Sigmoid colon (tissue), 7 donors: Measurements from ENCODE around the gene TP73. TPM values are rescaled to one million over a fixed set of nuclear protein-coding genes. Genes with fewer than 3 reads are reported as not detected.

ENCODE experiments used
- DNase-seq: peaks from one replicate; pipeline ENCODE4 v3.0.0-alpha.2; 2019
- H3K27ac ChIP-seq, 4 donors: fragments of 200-600 bp; sonication (generic); one replicate each; pipeline ENCODE4 v1.5.1; 2016 to 2019; ENCODE audit warnings: mild to moderate bottlenecking in 1 of 4
- H3K27me3 ChIP-seq, 3 donors: fragments of 200-600 bp; sonication (generic); one replicate each; pipeline ENCODE4 v1.5.1; 2019; ENCODE audit warnings: mild to moderate bottlenecking in 1 of 3
- H3K36me3 ChIP-seq, 4 donors: fragments of 200-600 bp; sonication (generic); one replicate each; pipeline ENCODE4 v1.5.1; 2016 to 2019
- H3K4me1 ChIP-seq, 4 donors: fragments of 200-600 bp; sonication (generic); one replicate each; pipeline ENCODE4 v1.5.1; 2017 to 2019
- H3K4me3 ChIP-seq, 4 donors: fragments of 200-600 bp; sonication (generic); one replicate each; pipeline ENCODE4 v1.5.1; 2017 to 2019; ENCODE audit warnings: mild to moderate bottlenecking in 2 of 4, moderate library complexity in 1 of 4
- H3K9me3 ChIP-seq, 4 donors: fragments of 200-600 bp in 3 of 4; sonication (generic) in 3 of 4; one replicate each; pipeline versions ENCODE4 v1.5.1 to v1.6.1; 2013 to 2019
- CTCF ChIP-seq, 4 experiments: fragments of 450-650 bp in 3 of 4; fragments of 200-600 bp in 1 of 4; IDR thresholded peaks; one replicate each; pipeline ENCODE4 v1.5.1; 2016 to 2019; ENCODE audit warnings: antibody characterized with exemption in 4 of 4, mild to moderate bottlenecking in 3 of 4, moderate library complexity in 2 of 4
- EP300 ChIP-seq, 4 donors: sonication (generic); formaldehyde crosslinking; IDR thresholded peaks; one replicate each; pipeline ENCODE4 v1.6.1; 2017; ENCODE audit warnings: antibody characterized with exemption in 4 of 4
- POLR2A ChIP-seq, 2 donors: fragments of 450-650 bp; IDR thresholded peaks; one replicate each; pipeline ENCODE4 v1.6.1; 2016; ENCODE audit warnings: antibody characterized with exemption in 2 of 2, mild to moderate bottlenecking in 2 of 2, moderate library complexity in 2 of 2
- POLR2AphosphoS5 ChIP-seq, 4 donors: sonication (generic); formaldehyde crosslinking; IDR thresholded peaks; one replicate each; pipeline ENCODE4 v1.6.1; 2017; ENCODE audit warnings: antibody characterized with exemption in 4 of 4
- WGBS, 2 donors: extraction: QIAGEN DNeasy Blood & Tissue Kit; methylation state at CpG; one replicate each; pipeline ENCODE4 v1.1.7; 2013; 5-methylcytosine and 5-hydroxymethylcytosine counted together
- intact Hi-C: fragments of 100-400 bp; cut with DNase I; formaldehyde crosslinking; loops from one replicate; pipeline ENCODE4 v1.15.1; 2023
- polyA plus RNA-seq, 3 donors: library from polyadenylated mRNA; stranded (reverse); fragments of 200-250 nt; gene quantifications; one replicate each; pipeline ENCODE4 v1.2.3, GENCODE V29; 2013
- total RNA-seq, 4 donors: library from RNA; depleted of rRNA; stranded (reverse); fragments of >200 nt; gene quantifications; one replicate each; pipeline ENCODE4 v1.1.0, GENCODE V29; 2016
- donor health status: healthy with polysubstance abuse.
- donor health status: Bipolar disorder and iron deficiency.
- donor health status: healthy.

TP73 gene
- total and polyA plus RNA-seq, 7 donors: 0.22 to 0.69 TPM; not detected in 5

- DNase-seq: no peak
- no peak overlapping the region for H3K4me3 ChIP-seq
- H3K4me1 ChIP-seq: peaks cover 0 to 22% (median 21%) of the 10 kb centered on the region in 4 donors
- peaks cover 17 to 57% (median 47%) of the 10 kb centered on the region in 3 donors for H3K27me3 ChIP-seq
- no peaks in the 10 kb centered on the region for H3K36me3 ChIP-seq
- TF ChIP-seq EP300 (IDR thresholded peaks at IDR 0.05) (no peak), POLR2AphosphoS5 (IDR thresholded peaks at IDR 0.05) (no peak), CTCF (IDR thresholded peaks at IDR 0.05) (no peak), POLR2A (IDR thresholded peaks at IDR 0.05) (no peak)
- WGBS, 2 donors: 75 to 80% methylated on average over 22 of the region's 22 CpGs
- no peaks in the 10 kb centered on the region for H3K9me3 ChIP-seq
- intact Hi-C loops: no loop called here
- H3K27ac ChIP-seq: no peak overlapping the region
Observed at GRCh38 chr1:3609016-3609768, 43.1 kb upstream of the TP73 start.

- Histone ChIP-seq H3K9me3 (no peaks in the 10 kb centered on the region), H3K27ac (no peak overlapping the region)
- intact Hi-C loops: no loop called here
Observed at GRCh38 chr1:3609769-3610526, 42.4 kb upstream of the TP73 start.

GRCh38 chr1:3610527-3611169, 41.7 kb upstream of the TP73 start:
- H3K9me3 ChIP-seq: no peaks in the 10 kb centered on the region
- 5 to 6% methylated on average over 27 of the region's 27 CpGs for WGBS, 2 donors
- peaks cover 17 to 57% (median 47%) of the 10 kb centered on the region in 3 donors for H3K27me3 ChIP-seq
- intact Hi-C loops: no loop called here
- H3K27ac ChIP-seq: no peak overlapping the region
- H3K4me3 ChIP-seq: peak overlapping the region; percentile 11 to 51 (median 40)
- peaks cover 0 to 22% (median 21%) of the 10 kb centered on the region in 4 donors for H3K4me1 ChIP-seq
- TF ChIP-seq POLR2AphosphoS5 (IDR thresholded peaks at IDR 0.05) (no peak), EP300 (IDR thresholded peaks at IDR 0.05) (no peak), CTCF (IDR thresholded peaks at IDR 0.05) (no peak), POLR2A (IDR thresholded peaks at IDR 0.05) (no peak)
- no peaks in the 10 kb centered on the region for H3K36me3 ChIP-seq
- DNase-seq: no peak

More at GRCh38 chr1:3609769-3610526, 42.4 kb upstream of the TP73 start:
- peak overlapping the region in 2 of 4 donors; percentile 36 to 45 for H3K4me3 ChIP-seq
- no peak for DNase-seq
- H3K4me1 ChIP-seq: peaks cover 0 to 22% (median 21%) of the 10 kb centered on the region in 4 donors
- TF ChIP-seq POLR2AphosphoS5 (IDR thresholded peaks at IDR 0.05) (no peak), POLR2A (IDR thresholded peaks at IDR 0.05) (no peak), CTCF (IDR thresholded peaks at IDR 0.05) (no peak), EP300 (IDR thresholded peaks at IDR 0.05) (no peak)
- WGBS, 2 donors: 62 to 67% methylated on average over 24 of the region's 24 CpGs
- peaks cover 17 to 57% (median 47%) of the 10 kb centered on the region in 3 donors for H3K27me3 ChIP-seq
- no peaks in the 10 kb centered on the region for H3K36me3 ChIP-seq

GRCh38 chr1:3611170-3612019, 40.9 kb upstream of the TP73 start, which contains the start of gene MEGF6:
TSS of gene MEGF6 (minus strand) at chr1:3611508. CDS start at chr1:3611268, 240 bp downstream.
- H3K27me3 ChIP-seq: peaks cover 17 to 57% (median 47%) of the 10 kb centered on the region in 3 donors
- TF ChIP-seq EP300 (IDR thresholded peaks at IDR 0.05): no peak
- TF ChIP-seq CTCF (IDR thresholded peaks at IDR 0.05): no peak
- no peak for TF ChIP-seq POLR2AphosphoS5 (IDR thresholded peaks at IDR 0.05)
- TF ChIP-seq POLR2A (IDR thresholded peaks at IDR 0.05): no peak
- intact Hi-C loops: no loop called here

More at GRCh38 chr1:3611170-3612019, 40.9 kb upstream of the TP73 start, which contains the start of gene MEGF6:
- H3K4me1 ChIP-seq: peaks cover 0 to 22% (median 21%) of the 10 kb centered on the region in 4 donors
- no peak within 1 kb of the TSS for H3K27ac ChIP-seq
- H3K4me3 ChIP-seq: peak within 1 kb of the TSS; percentile 11 to 51 (median 40)
- H3K9me3 ChIP-seq: no peaks in the 10 kb centered on the region
- 1 to 2% methylated on average over 87 of the region's 87 CpGs for WGBS, 2 donors
- no peaks in the 10 kb centered on the region for H3K36me3 ChIP-seq
- peak; percentile 83 for DNase-seq
